HG03108 (cell line): ENCODE data around the gene IGFBP5.

Source experiments
- ATAC-seq: cut with Tn5 transposase; IDR thresholded peaks from one replicate; pipeline ENCODE4 v1.9.1; 2021; ENCODE audit warnings: moderate library complexity; ENCODE audit not compliant: unreplicated experiment

Gene IGFBP5

GRCh38 chr2:216648105-216648504, 47.2 kb downstream of the IGFBP5 start:
- ATAC-seq = no peak

GRCh38 chr2:216646116-216646515, 49.2 kb downstream of the IGFBP5 start:
- ATAC-seq = no peak

GRCh38 chr2:216645636-216645950, 49.8 kb downstream of the IGFBP5 start:
- no peak for ATAC-seq

GRCh38 chr2:216644842-216645635, 50.3 kb downstream of the IGFBP5 start:
- ATAC-seq = no peak

DNA sequence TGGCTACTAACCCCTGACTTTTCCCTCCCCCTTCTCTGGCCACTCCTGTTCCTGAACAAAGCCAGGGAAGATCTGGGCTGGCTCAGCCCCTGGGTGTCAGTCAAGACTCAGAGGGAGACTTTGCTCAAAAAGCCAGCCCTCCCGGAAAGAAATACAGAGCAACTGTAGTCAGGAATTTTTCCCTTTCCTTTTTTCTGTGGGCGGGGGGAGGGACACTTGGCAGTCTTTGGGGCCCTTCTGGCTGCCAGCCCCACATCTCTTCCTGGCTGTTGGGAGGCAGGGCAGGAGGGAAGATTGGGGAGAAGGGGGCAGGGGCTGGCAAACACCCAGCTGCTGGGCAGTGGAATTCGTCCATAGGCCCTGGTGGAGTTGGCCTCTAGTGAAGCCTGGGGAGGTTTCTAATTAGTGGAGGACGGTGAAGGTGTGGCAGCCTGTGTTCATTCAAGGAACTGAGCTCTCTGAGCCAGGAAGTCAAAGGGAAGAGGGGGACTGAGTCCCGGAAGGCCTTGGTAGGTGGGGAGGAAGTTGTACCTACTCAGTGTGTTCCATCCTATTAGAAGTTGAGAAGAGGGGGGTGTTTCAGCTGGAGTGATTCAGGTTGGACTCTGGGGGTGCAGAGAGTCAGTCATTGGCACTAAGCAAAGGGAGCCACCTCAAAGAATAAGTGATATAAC, 51.2 kb downstream of the IGFBP5 start:
- ATAC-seq = no peak

DNA sequence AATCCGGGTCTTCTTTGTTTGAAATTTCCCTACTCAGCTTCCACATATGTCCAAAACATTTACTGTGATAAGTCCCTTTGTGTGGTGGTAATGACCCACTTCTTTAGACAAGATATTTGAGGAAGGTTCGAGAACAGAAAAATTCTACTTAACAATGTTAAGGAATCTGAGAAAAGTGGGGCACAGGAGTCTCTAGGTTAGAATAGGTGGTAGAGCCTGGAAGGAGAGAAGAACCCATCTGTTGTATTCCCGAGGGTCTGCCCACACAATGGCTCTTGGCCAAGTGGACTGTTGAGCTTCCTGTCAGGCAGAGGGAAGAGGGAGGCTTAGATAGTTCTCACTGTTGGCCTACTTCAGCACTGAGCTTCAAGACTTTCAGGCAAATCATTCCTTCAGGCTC, 57.9 kb downstream of the IGFBP5 start:
- ATAC-seq = no peak

DNA sequence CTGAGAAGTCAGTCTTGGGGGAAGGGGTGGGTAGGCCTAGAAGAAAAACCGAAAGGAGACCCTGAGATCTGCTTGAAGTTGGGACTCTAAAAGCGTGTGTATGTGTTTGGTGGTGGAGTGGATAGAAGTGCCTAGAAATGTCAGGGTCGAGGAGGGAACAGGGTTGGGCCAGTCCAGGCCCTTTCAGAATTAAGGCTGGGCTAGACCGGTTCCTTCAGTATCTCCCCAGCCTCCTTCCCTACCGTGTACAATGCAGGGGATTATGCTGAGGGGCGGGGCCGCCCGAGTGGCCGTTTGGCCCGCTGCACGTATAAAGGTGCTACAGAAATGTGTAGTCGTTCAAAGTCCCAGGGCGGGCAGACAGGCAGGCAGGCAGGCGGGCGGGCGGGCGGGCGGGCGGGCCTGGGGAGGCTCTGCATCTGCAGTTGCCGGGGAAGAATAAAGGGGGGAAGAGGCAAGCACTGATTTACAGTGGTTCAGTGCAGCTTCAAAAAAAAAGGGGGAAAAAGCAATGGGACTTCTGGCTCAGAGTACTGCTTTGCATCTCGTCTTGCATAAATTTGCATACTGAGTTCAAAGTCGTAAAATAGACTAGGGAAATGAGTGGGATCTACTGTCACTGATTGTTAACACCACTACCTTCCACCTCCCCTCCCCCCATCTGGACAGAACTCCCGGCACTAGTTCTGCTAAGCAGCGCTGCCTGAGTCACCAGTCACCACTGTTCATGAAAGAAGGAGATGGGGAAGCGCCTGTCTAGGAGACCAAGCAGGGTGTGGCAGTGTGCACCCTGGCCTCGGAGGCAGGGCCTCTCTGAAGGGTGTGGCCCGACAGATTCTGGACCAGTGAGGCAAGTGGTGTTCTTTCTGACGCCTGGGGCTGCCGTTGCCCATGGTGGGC, 58.5 kb downstream of the IGFBP5 start:
- ATAC-seq = no peak

GRCh38 chr2:216635701-216636550, 59.4 kb downstream of the IGFBP5 start:
- no peak for ATAC-seq

DNA sequence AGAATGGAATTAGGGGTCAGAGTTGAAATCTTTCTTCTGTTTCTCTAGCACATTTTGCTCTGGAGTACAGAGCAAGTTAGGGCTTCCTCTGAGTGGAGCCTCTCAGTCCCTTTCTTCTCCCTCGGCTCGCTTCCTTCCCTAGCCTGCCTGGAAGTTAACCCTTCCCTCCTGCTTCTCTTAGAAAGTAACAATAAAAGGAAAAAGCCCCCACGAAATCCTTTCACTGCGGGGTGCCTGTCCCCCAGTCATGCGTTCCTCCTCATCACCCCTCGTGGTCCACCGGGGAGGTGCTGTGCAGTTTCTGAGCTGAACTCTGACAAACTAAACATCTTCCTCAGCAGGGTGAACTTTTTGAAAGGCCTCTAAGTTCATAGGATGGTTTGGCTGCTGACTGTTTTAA, 60.2 kb downstream of the IGFBP5 start:
- no peak for ATAC-seq

DNA sequence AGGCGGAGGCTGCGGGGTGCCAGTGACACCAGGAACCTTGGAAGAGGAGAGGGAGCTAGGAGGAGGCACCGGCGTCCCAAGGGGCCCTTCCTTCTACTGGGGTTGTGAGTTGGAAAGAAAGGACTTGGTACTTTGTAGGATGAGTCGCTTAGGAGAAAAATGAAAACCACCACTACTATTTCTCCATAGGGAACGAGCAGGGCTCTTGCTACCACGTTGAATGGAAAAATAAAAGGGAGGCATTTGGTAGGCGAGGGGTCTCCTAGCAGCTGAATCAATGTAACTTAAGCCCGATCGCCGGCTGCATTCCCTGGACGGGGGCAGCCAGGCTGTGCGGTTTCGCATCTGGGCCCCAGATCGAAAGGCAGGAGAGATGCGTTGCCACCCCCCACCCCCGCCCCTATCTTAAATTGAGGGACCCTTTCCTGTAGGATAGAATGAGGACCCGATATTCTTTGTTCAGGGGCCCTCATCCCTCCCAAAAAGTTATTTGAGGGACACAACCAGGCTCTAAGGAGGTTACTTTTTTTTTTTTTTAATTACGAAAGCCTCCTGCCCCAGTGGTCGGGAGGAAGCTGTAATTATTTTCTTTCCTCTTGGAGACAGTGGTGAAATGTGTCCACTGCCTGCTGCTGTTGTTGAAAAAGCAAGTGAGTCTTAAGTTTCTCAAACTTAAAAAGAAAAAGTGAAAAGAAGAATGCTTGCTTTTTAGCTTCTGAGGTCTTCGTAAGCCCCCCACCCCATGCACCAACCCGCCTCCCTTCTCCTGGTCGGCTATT, 60.8 kb downstream of the IGFBP5 start:
- no peak for ATAC-seq

- ATAC-seq = no peak
These were observed 61.6 kb downstream of the IGFBP5 start for GRCh38 chr2:216633616-216634369.

DNA sequence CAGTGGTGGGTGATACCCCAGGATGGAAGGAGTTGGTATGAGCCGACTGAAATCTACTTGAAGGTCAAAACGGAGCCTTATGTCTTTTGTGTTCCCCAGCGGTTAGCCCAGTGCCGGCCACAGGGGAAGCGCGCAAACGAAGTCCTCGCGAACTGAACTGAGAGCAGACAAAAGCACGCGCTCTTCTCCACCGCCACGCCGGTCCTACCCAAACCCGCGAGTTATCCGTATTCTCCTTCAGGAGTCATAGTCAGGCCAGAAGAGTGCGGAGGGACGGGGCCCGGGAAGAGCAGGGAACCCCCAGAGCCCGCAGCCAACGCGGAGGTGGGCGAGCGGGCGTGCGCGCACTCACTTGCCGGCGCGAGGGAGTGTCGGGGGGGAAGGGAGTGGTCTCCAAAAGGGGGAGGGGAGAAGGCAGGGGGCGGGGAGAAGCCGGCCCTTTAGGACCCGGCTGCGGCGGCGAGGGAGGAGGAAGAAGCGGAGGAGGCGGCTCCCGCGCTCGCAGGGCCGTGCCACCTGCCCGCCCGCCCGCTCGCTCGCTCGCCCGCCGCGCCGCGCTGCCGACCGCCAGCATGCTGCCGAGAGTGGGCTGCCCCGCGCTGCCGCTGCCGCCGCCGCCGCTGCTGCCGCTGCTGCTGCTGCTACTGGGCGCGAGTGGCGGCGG, 62.3 kb downstream of the IGFBP5 start, which contains the start of gene IGFBP2:
TSS of gene IGFBP2 (plus strand) at position 469 of the 664 bp plus-strand sequence. CDS start at position 573, 104 bp downstream.
- ATAC-seq = no peak

- no peak for ATAC-seq
These were observed 62.9 kb downstream of the IGFBP5 start for GRCh38 chr2:216632346-216632951.

DNA sequence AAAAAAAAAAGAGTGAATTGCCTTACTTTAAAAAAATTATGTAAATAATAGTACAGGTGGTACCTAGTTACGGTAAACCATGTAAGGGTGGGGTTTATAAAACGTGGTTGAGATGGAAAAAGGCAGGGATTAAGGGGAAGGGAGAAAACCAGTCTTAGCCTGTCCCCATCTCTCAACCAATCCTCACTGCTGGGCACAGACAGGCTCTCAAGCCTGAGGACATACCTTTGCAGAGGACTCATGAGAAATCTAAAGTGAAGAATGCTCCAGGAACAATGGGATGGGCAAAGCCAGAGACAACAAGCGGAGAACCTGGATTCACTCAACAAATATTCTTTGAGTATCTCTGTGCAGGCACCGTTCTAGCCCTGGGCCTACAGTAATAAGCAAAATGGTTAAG, 65.6 kb downstream of the IGFBP5 start:
- no peak for ATAC-seq

DNA sequence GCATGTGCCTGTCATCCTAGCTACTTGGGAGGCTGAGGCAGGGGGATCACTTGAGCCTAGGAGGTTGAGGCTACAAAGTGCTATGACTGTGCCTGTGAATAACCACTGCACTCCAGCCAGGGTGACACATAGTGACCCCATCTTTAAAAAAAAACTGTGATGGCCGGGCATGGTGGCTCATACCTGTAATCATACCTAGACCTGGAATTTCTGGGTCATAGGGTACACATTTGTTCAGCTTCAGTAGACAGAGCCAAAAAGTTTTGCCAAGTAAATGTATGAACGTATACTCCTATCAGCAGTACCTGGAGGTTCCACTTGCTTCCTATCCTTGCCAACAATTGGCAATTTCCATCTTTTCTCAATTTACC, 68.5 kb downstream of the IGFBP5 start:
- ATAC-seq = no peak

DNA sequence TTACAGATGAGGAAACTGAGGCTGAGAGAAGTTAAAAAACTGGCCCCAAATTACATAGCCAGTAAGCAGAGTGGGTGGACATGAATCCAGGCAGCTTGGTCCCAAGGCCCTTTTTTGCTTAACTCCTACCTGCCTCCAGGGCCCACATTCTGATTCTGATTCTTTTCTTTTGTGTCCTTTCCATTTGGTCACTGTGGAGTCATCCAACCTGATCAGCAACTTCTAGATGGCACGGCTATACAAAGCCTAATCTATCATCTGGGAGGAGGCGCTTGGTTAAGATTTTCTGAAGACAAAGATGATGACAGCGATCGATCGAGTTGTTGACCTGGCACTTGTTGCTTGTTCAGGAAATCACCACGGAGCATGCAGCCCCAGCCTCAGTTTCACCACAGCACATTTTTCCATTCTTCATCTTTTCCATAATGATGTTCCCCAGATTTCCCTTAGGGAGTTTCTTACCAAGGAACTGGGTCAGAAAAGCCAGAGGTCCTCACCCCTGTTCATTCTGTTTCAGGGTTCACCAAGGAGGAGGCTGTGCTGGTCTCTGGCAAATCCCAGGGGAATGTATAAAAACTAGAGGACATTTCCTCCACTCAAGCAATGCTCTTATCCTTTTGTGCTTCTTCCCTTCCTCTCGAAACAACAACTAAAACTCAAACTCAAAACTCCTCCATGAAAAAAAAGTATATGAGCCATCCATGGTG, 69.0 kb downstream of the IGFBP5 start:
- ATAC-seq = no peak

GRCh38 chr2:216624251-216624650, 71.1 kb downstream of the IGFBP5 start:
- no peak for ATAC-seq

DNA sequence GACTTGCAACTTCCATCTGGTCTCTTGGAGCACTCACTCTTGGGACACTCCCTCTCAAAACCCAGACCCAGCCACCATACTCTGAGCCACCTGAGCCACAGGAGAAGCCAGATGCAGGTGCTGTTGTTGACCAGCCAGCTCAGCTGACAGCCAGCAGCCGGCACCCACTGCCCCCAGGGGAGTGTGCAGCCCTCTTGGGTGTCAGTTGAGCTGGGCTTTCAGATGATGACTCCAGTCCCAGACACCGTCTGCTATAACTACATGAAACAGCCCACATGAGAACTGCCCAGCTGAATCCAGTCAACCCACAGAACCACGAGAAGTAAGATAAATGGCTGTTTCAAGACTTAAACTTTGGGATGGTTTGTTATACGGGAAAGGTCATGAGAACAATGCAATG, 72.8 kb downstream of the IGFBP5 start:
- no peak for ATAC-seq
